Astrocyte (in vitro differentiated cells and primary cell): ENCODE results near the gene CLCN7. TPM values are rescaled to one million over a fixed set of nuclear protein-coding genes. Genes with fewer than 3 reads are reported as not detected.
"Not testable (repeated sequence)": the region's sequence is repeated elsewhere in the genome, so short reads cannot be mapped to it uniquely, and the experiment has no call there.

Source experiments
- DNase-seq: peaks from one replicate; pipeline ENCODE4 v3.0.0-alpha.2; 2010; ENCODE audit warnings: low read depth
- FAIRE-seq: peaks from 2 replicates; lab custom pipeline; 2011; peaks lifted over from hg19 to GRCh38; lab: Jason Lieb, UNC
- H2AFZ ChIP-seq: 2 replicates; pipeline ENCODE4 v1.6.0; 2012; ENCODE audit warnings: low read depth, low read length, inconsistent platforms
- H3K27ac ChIP-seq: 2 replicates; pipeline ENCODE4 v1.5.1; 2011; ENCODE audit warnings: low read depth, low read length, inconsistent platforms
- H3K27me3 ChIP-seq: 2 replicates; pipeline ENCODE4 v1.6.0; 2011; ENCODE audit warnings: low read length, inconsistent platforms; ENCODE audit not compliant: insufficient read depth
- H3K36me3 ChIP-seq: 2 replicates; pipeline ENCODE4 v1.5.1; 2011; ENCODE audit warnings: low read length, inconsistent platforms; ENCODE audit not compliant: insufficient read depth
- H3K4me1 ChIP-seq: 2 replicates; pipeline ENCODE4 v1.5.1; 2011; ENCODE audit warnings: low read length, inconsistent platforms; ENCODE audit not compliant: insufficient read depth
- H3K4me2 ChIP-seq: 2 replicates; pipeline ENCODE4 v1.6.0; 2012; ENCODE audit warnings: low read length, inconsistent platforms
- H3K4me3 ChIP-seq: 2 replicates; pipeline ENCODE4 v1.5.1; 2011; ENCODE audit warnings: low read depth, mild to moderate bottlenecking, low read length, inconsistent platforms; ENCODE audit not compliant: insufficient read depth
- H3K79me2 ChIP-seq: 2 replicates; pipeline ENCODE4 v1.6.0; 2012; ENCODE audit warnings: mild to moderate bottlenecking, low read length, inconsistent platforms; ENCODE audit not compliant: insufficient read depth
- H3K9ac ChIP-seq: 2 replicates; pipeline ENCODE4 v1.6.0; 2012; ENCODE audit warnings: mild to moderate bottlenecking, low read length, inconsistent platforms
- H3K9me3 ChIP-seq: 2 replicates; pipeline ENCODE4 v1.5.1; 2012; ENCODE audit warnings: low read depth, mild to moderate bottlenecking, low read length, inconsistent platforms; ENCODE audit not compliant: insufficient read depth
- H4K20me1 ChIP-seq: 2 replicates; pipeline ENCODE4 v1.6.0; 2012; ENCODE audit warnings: low read length, inconsistent platforms; ENCODE audit not compliant: insufficient read depth
- H3K27ac Mint-ChIP-seq: one replicate; pipeline ENCODE4 v1.8.0; 2021; ENCODE audit warnings: mild to moderate bottlenecking, mixed read lengths; ENCODE audit not compliant: unreplicated experiment
- H3K27me3 Mint-ChIP-seq: one replicate; pipeline ENCODE4 v1.8.0; 2021; ENCODE audit warnings: low read depth, mixed read lengths; ENCODE audit not compliant: unreplicated experiment
- H3K36me3 Mint-ChIP-seq: one replicate; pipeline ENCODE4 v1.8.0; 2021; ENCODE audit warnings: low read depth, mixed read lengths; ENCODE audit not compliant: unreplicated experiment
- H3K4me1 Mint-ChIP-seq: one replicate; pipeline ENCODE4 v1.8.0; 2021; ENCODE audit warnings: low read depth, mixed read lengths; ENCODE audit not compliant: unreplicated experiment
- H3K4me3 Mint-ChIP-seq: one replicate; pipeline ENCODE4 v1.8.0; 2021; ENCODE audit warnings: mild to moderate bottlenecking, moderate library complexity, mixed read lengths; ENCODE audit not compliant: unreplicated experiment
- H3K9me3 Mint-ChIP-seq: one replicate; pipeline ENCODE4 v1.8.0; 2021; ENCODE audit warnings: mild to moderate bottlenecking, mixed read lengths; ENCODE audit not compliant: unreplicated experiment
- EZH2 ChIP-seq: IDR thresholded peaks from 2 replicates; pipeline ENCODE4 v1.6.1; 2012; ENCODE audit warnings: mild to moderate bottlenecking, low read length, inconsistent platforms; ENCODE audit not compliant: insufficient read depth
- total RNA-seq: library from RNA; stranded (reverse); gene quantifications from 2 replicates; pipeline ENCODE4 v1.2.1, GENCODE V29; 2021
- TF ChIP-seq, protein P1 (sequence below): IDR thresholded peaks from 2 replicates; pipeline ENCODE4 v1.5.1; 2011; ENCODE audit warnings: low read depth, mild to moderate bottlenecking, inconsistent platforms, low read length, moderate library complexity; ENCODE audit not compliant: insufficient read depth

Gene CLCN7
- total RNA-seq, 1 donor from 2014 or later = 66.7 TPM

DNA sequence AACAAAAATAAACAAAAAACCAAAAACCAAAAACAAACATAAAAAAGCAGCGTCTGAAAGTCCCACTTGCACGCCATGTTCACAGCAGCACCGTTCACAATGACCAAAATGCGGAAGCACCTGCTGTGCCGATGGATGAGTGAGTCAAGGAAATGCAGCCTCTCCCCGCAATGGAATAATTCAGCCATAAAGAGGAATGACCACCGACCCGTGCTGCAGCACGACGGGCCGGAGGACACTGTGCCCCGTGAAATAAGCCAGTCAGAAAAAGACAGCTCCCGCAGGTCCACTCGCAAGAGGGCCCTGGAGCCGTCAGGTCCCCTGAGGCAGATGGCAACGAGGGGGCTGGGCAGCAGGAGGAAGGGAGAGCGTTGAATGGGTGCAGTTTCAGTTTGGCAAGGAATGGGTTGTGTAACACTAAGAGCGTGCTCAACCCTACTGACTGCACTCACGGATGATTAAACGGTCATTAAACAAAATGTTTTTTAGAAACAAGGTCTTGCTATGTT lies 5.1 kb downstream of the CLCN7 start:
- no peak for DNase-seq
- Histone ChIP-seq H3K79me2 (peaks cover 82% of the 10 kb centered on the region), H3K36me3 (no peaks in the 10 kb centered on the region), H3K4me3 (no peak overlapping the region), H3K27me3 (no peaks in the 10 kb centered on the region), H3K9me3 (no peaks in the 10 kb centered on the region), H3K4me2 (no peak overlapping the region), H4K20me1 (peaks cover 57% of the 10 kb centered on the region), H3K4me1 (peaks cover 23% of the 10 kb centered on the region), H3K27ac (no peak overlapping the region), H3K9ac (no peak overlapping the region), H2AFZ (no peak overlapping the region)
- Mint-ChIP-seq H3K4me3 (no peak overlapping the region), H3K36me3 (peaks cover 5% of the 10 kb centered on the region), H3K4me1 (peaks cover 18% of the 10 kb centered on the region), H3K27me3 (no peaks in the 10 kb centered on the region), H3K9me3 (no peaks in the 10 kb centered on the region), H3K27ac (peak overlapping the region; percentile 70)
- FAIRE-seq = no peak
- TF ChIP-seq, protein P1, sequence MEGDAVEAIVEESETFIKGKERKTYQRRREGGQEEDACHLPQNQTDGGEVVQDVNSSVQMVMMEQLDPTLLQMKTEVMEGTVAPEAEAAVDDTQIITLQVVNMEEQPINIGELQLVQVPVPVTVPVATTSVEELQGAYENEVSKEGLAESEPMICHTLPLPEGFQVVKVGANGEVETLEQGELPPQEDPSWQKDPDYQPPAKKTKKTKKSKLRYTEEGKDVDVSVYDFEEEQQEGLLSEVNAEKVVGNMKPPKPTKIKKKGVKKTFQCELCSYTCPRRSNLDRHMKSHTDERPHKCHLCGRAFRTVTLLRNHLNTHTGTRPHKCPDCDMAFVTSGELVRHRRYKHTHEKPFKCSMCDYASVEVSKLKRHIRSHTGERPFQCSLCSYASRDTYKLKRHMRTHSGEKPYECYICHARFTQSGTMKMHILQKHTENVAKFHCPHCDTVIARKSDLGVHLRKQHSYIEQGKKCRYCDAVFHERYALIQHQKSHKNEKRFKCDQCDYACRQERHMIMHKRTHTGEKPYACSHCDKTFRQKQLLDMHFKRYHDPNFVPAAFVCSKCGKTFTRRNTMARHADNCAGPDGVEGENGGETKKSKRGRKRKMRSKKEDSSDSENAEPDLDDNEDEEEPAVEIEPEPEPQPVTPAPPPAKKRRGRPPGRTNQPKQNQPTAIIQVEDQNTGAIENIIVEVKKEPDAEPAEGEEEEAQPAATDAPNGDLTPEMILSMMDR = no peak
- no peak for TF ChIP-seq EZH2

DNA sequence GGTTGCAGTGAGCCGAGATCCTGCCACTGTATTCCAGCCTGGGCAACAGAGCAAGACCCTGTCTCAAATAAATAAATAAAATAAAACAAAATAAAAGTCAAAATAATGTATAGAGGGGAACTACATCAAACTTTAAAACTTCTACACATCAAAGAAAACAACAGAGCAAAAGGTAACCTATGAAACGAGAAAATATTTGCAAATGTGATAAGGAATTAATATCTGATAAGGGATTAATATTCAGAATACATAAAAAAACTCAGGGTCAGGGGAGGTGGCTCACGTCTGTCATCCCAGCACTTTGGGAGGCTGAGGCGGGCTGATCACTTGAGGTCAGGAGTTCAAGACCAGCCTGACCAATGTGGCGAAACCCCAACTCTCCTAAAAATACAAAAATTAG lies 5.7 kb downstream of the CLCN7 start:
- not testable (repeated sequence) for H3K27ac ChIP-seq, FAIRE-seq, H3K9ac ChIP-seq, H3K36me3 ChIP-seq, H3K9me3 Mint-ChIP-seq, H3K36me3 Mint-ChIP-seq, H3K4me3 ChIP-seq, H3K27me3 Mint-ChIP-seq, DNase-seq, H2AFZ ChIP-seq, H3K9me3 ChIP-seq, H3K27me3 ChIP-seq, H3K4me2 ChIP-seq, H3K4me3 Mint-ChIP-seq
- H4K20me1 ChIP-seq = peaks cover 57% of the 10 kb centered on the region
- peaks cover 76% of the 10 kb centered on the region for H3K79me2 ChIP-seq
- peaks cover 20% of the 10 kb centered on the region for H3K4me1 ChIP-seq
- Mint-ChIP-seq H3K4me1 (peaks cover 18% of the 10 kb centered on the region), H3K27ac (peak overlapping the region; percentile 70)

DNA sequence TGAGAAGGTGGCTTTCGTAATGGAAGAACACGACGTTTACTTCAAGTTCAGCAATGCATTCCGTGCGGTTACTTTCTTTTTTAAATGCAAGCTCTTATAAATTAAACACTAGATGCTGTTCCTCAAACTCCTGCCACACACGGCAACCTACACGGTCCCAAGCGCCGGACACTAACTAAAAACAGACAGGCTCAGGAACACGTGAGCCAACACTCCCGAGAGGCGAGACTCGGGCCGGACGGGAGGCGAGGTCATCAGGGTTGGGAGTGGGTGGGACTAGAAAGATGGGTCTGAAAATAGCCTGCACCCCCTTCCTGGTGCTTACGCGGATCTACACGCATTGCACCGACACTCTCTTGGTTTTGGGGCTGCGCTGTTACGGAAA lies 6.4 kb downstream of the CLCN7 start:
- Histone ChIP-seq H3K27me3 (no peaks in the 10 kb centered on the region), H2AFZ (no peak overlapping the region), H3K36me3 (no peaks in the 10 kb centered on the region), H3K27ac (no peak overlapping the region), H3K4me2 (no peak overlapping the region), H3K4me3 (no peak overlapping the region), H3K4me1 (peaks cover 17% of the 10 kb centered on the region), H3K9me3 (no peaks in the 10 kb centered on the region), H4K20me1 (peaks cover 57% of the 10 kb centered on the region), H3K9ac (no peak overlapping the region), H3K79me2 (peaks cover 69% of the 10 kb centered on the region)
- Mint-ChIP-seq H3K4me3 (no peak overlapping the region), H3K9me3 (no peaks in the 10 kb centered on the region), H3K36me3 (peaks cover 9% of the 10 kb centered on the region), H3K27ac (no peak overlapping the region), H3K27me3 (no peaks in the 10 kb centered on the region), H3K4me1 (peaks cover 18% of the 10 kb centered on the region)
- DNase-seq (no peak), FAIRE-seq (no peak)
- no peak for TF ChIP-seq EZH2
- TF ChIP-seq, protein P1 = no peak
